NT2/D1 (cell line): ENCODE measurements around the gene STAT2.

Experiments
- SUZ12 ChIP-seq: IDR thresholded peaks from 2 replicates; pipeline ENCODE4 v1.6.1; 2011; ENCODE audit not compliant: insufficient read length, insufficient read depth; ENCODE audit errors: extremely low read depth
- YY1 ChIP-seq: IDR thresholded peaks from 2 replicates; pipeline ENCODE4 v1.6.1; 2011; ENCODE audit not compliant: insufficient read length, insufficient read depth
- ZNF274 ChIP-seq: IDR thresholded peaks from 2 replicates; pipeline ENCODE4 v1.6.1; 2011; ENCODE audit warnings: mild to moderate bottlenecking, low read depth, low read length

DNA sequence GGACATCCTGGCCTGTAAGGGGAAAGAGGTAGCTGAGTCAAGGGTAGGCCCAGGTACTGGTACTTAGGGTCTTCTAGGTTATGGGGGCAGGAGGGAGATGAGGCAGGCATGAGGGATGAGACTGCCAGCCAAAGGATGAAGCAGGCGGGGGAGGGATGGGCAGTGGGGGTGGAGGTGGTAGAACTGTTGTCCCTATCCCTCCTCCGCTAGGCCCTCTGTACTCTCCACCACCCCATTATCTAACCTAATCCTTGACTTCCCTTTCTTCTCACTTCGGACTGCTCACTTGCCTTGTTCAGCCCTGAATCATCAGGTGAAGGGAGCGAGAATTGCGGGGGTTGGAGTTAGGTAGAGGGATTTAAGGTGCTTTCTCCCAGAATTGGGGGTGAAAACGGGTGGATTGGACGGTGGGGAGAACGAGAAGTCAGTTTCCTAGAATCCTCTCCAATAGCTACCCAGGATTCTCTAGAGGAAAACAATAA lies 26.7 kb downstream of the STAT2 start:
- TF ChIP-seq ZNF274 = no peak
- TF ChIP-seq SUZ12 = no peak
- TF ChIP-seq YY1 = no peak
